MG63 (cell line): ENCODE results near the gene P2RX7. TPM values are rescaled to one million over a fixed set of nuclear protein-coding genes. Genes with fewer than 3 reads are reported as not detected.
"Not testable (repeated sequence)": the region's sequence is repeated elsewhere in the genome, so short reads cannot be mapped to it uniquely, and the experiment has no call there.

Experiments used
- DNase-seq: peaks from one replicate; pipeline ENCODE4 v3.0.0-alpha.2; 2020
- H3K27me3 ChIP-seq: fragments of 250-450 bp; sonication (Bioruptor Pico); 2 replicates; pipeline ENCODE4 v1.5.1; 2020; ENCODE audit warnings: mild to moderate bottlenecking, moderate library complexity
- H3K36me3 ChIP-seq: fragments of 250-450 bp; sonication (Bioruptor Pico); 2 replicates; pipeline ENCODE4 v1.5.1; 2020; ENCODE audit warnings: mild to moderate bottlenecking, moderate library complexity
- H3K4me3 ChIP-seq: fragments of 250-450 bp; sonication (Bioruptor Pico); 2 replicates; pipeline ENCODE4 v1.5.1; 2020; ENCODE audit warnings: mild to moderate bottlenecking, moderate library complexity
- H3K9me3 ChIP-seq: fragments of 250-450 bp; sonication (Bioruptor Pico); 2 replicates; pipeline ENCODE4 v1.5.1; 2020; ENCODE audit warnings: mild to moderate bottlenecking, moderate library complexity
- total RNA-seq: library from RNA; depleted of rRNA; stranded (reverse); fragments of >200 nt; shearing (Covaris generic); gene quantifications from 2 replicates; pipeline ENCODE4 v1.2.3, GENCODE V29; 2014; ENCODE audit warnings: low replicate concordance

Gene P2RX7
- total RNA-seq, 1 experiment from 2014 or later = 2.0 TPM

GRCh38 chr12:121123488-121123887 is 9.2 kb upstream of the P2RX7 start:
- H3K9me3 ChIP-seq = no peaks in the 10 kb centered on the region
- no peak for DNase-seq
- no peaks in the 10 kb centered on the region for H3K36me3 ChIP-seq
- H3K4me3 ChIP-seq = no peak overlapping the region
- no peaks in the 10 kb centered on the region for H3K27me3 ChIP-seq

GRCh38 chr12:121124402-121125109 is 8.1 kb upstream of the P2RX7 start:
- H3K4me3 ChIP-seq = no peak overlapping the region
- H3K27me3 ChIP-seq = no peaks in the 10 kb centered on the region
- no peaks in the 10 kb centered on the region for H3K9me3 ChIP-seq
- no peaks in the 10 kb centered on the region for H3K36me3 ChIP-seq
- peak; percentile 73 for DNase-seq

DNA sequence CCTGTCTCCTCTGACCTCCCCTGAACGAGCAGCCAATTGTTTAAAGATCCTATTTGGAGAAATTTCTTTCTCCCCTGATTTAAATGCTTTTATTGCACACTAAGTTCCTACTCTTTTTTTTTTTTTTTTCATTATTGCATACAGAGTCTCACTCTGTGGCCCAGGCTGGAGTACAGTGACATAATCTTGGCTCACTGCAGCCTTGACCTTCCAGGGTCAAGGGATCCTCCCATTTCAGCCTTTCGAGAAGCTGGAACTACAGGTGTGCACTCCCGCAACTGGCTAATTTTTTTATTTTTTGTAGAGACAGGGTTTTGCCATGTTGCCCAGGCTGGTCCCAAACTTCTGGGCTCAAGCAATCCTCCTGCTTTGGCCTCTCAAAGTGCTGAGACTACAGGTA is 5.2 kb upstream of the P2RX7 start:
- no peak for DNase-seq
- Histone ChIP-seq H3K36me3 (no peaks in the 10 kb centered on the region), H3K4me3 (no peak overlapping the region), H3K9me3 (no peaks in the 10 kb centered on the region), H3K27me3 (no peaks in the 10 kb centered on the region)

DNA sequence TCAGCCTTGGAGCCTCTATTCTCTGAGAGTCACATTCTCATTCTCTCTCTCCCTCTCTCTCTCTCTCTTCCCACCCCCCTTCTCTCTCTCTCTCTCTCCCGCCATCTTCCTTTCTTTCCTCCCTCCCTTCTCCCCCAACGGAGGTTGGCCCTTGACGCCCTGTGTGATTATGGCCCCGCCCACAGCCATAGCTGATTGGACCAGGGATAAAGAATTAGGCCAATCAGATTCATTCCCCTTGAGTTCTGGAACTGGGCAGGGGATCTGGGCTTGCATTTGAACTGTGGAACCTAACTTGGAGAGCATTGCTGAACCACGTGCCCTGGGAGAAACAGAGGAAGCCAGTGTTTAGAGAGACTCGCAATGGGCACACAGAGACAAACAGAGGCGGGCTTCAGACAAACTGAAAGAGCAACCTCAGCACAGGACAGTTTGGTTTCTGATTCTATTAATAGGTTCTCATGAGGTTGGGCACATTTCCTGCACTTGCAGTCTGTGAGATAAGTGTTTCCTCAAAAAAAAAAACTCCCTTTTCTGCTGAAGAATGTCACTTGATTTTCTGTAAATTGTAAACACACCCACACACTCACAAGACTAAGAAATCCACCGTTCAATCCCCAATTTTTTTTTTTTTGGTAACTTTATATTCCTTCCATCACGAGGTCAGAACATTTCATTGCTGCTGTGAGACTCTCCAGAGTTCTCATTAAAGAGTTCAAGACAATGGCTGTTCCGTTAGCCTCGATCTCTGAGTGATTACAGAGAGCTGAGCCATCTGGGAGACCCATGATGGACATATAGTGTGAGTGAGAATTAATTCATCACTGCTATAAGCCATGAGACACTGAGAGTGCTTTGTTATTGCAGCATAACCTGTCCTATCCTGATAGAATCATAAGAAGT is 3.5 kb upstream of the P2RX7 start:
- DNase-seq = peak; percentile 69
- no peaks in the 10 kb centered on the region for H3K27me3 ChIP-seq
- H3K9me3 ChIP-seq = no peaks in the 10 kb centered on the region
- H3K36me3 ChIP-seq = no peaks in the 10 kb centered on the region
- no peak overlapping the region for H3K4me3 ChIP-seq

- no peak for DNase-seq
- H3K4me3 ChIP-seq = no peak overlapping the region
- H3K9me3 ChIP-seq = no peaks in the 10 kb centered on the region
- H3K27me3 ChIP-seq = no peaks in the 10 kb centered on the region
- no peaks in the 10 kb centered on the region for H3K36me3 ChIP-seq
Measured at GRCh38 chr12:121129811-121130147, 2.9 kb upstream of the P2RX7 start.

GRCh38 chr12:121130866-121131373 is 1.8 kb upstream of the P2RX7 start:
- no peaks in the 10 kb centered on the region for H3K36me3 ChIP-seq
- no peak for DNase-seq
- no peaks in the 10 kb centered on the region for H3K9me3 ChIP-seq
- no peak overlapping the region for H3K4me3 ChIP-seq
- H3K27me3 ChIP-seq = no peaks in the 10 kb centered on the region

DNA sequence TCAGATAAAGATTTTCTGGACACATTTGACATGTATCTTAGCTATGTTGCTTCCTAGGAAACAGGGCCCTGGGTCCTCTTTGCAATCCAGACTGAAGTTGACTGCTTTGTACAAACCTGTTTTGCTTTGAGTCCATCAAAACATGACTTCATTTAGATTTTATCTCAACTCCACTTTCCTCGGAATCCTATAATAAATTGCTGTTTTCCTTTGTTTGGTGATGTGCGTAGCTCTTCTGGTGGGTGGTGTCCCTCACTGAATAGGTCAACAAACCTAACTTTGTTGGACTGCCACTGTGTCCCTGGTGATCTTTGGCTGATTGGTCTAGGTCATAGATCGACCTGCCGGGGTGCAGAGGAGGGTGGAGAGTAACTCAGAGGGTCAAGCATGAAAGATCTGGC is 735 bp upstream of the P2RX7 start:
- Histone ChIP-seq H3K4me3 (no peak overlapping the region), H3K36me3 (no peaks in the 10 kb centered on the region), H3K27me3 (no peaks in the 10 kb centered on the region), H3K9me3 (no peaks in the 10 kb centered on the region)
- no peak for DNase-seq

- Histone ChIP-seq H3K9me3 (no peaks in the 10 kb centered on the region), H3K4me3 (peak overlapping the region; percentile 54), H3K36me3 (no peaks in the 10 kb centered on the region), H3K27me3 (no peaks in the 10 kb centered on the region)
- no peak for DNase-seq
Measured at GRCh38 chr12:121133838-121134237, 1.2 kb downstream of the P2RX7 start.

DNA sequence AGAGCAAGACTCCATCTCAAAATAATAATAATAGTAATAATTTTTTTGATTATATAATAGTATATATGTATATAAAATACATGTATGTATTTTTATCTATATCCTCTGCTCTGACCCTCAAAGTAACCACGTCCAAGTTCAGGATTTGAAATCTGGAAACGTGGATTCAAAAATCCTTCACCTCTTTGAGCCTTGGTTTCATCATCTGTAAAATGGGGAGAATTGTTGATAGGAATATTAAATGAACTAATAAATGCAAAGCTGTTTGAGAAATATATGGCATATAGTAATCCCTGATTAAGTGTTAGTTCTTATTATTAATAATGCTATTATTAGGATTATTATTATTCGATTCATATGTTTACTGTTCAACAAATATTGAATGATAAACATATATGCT is 2.6 kb downstream of the P2RX7 start:
- Histone ChIP-seq H3K27me3 (no peaks in the 10 kb centered on the region), H3K36me3 (no peaks in the 10 kb centered on the region), H3K9me3 (no peaks in the 10 kb centered on the region), H3K4me3 (no peak overlapping the region)
- DNase-seq = no peak

- Histone ChIP-seq H3K27me3 (no peaks in the 10 kb centered on the region), H3K4me3 (no peak overlapping the region), H3K36me3 (no peaks in the 10 kb centered on the region), H3K9me3 (no peaks in the 10 kb centered on the region)
- no peak for DNase-seq
Measured at GRCh38 chr12:121137512-121137911, 4.8 kb downstream of the P2RX7 start.

DNA sequence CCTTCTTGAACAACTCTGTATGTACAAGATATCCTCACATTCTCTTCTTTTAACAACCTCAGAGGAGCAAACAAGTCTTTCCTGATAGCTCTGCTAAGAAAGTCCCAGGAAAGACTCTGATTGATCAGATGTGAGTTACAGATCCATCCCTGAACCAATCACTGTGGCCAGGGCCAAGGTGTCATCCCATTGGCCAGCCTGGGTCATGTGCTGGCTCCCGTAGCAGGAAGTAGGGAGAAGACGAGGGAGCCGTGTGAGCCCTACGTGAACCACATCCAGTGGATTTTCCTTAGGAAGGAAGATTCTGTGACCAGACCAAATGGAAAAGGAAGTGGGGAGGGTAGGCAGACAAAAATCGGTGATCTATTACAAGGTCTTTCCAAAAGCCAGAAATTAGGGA is 5.6 kb downstream of the P2RX7 start:
- Histone ChIP-seq H3K36me3 (no peaks in the 10 kb centered on the region), H3K4me3 (no peak overlapping the region), H3K27me3 (no peaks in the 10 kb centered on the region), H3K9me3 (no peaks in the 10 kb centered on the region)
- DNase-seq = no peak

GRCh38 chr12:121139286-121139685 is 6.6 kb downstream of the P2RX7 start:
- DNase-seq = no peak
- Histone ChIP-seq H3K36me3 (no peaks in the 10 kb centered on the region), H3K27me3 (no peaks in the 10 kb centered on the region), H3K9me3 (no peaks in the 10 kb centered on the region), H3K4me3 (no peak overlapping the region)

GRCh38 chr12:121142171-121142950 is 9.7 kb downstream of the P2RX7 start:
- no peaks in the 10 kb centered on the region for H3K27me3 ChIP-seq
- H3K36me3 ChIP-seq = no peaks in the 10 kb centered on the region
- H3K4me3 ChIP-seq = no peak overlapping the region
- DNase-seq = no peak
- no peaks in the 10 kb centered on the region for H3K9me3 ChIP-seq

- Histone ChIP-seq H3K4me3 (no peak overlapping the region), H3K36me3 (no peaks in the 10 kb centered on the region), H3K9me3 (no peaks in the 10 kb centered on the region), H3K27me3 (no peaks in the 10 kb centered on the region)
- peak; percentile 61 for DNase-seq
Measured at GRCh38 chr12:121144416-121144914, 11.8 kb downstream of the P2RX7 start.

DNA sequence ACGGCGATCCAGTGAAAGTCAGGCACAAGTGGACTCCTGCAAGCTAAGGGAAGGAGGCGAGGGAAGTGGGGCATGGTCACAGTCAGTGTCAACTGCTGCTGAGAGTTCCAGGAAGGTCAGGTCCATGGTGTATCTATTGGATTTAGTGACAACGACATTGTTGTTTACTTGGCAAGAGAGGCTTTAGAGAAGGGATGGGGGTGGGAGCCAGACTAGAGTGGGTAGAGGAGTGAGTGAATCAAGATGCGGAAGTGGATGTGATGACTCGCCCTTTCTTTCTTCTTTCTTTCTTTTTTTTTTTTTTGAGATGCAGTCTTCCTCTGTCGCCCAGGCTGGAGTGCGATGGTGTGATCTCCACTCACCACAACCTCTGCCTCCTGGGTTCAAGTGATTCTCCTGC is 12.5 kb downstream of the P2RX7 start:
- DNase-seq = no peak

GRCh38 chr12:121149289-121149688 is 16.6 kb downstream of the P2RX7 start:
- DNase-seq, H3K36me3 ChIP-seq, H3K9me3 ChIP-seq: not testable (repeated sequence)

More for the DNA sequence above, 12.5 kb downstream of the P2RX7 start:
- Histone ChIP-seq H3K9me3 (no peaks in the 10 kb centered on the region), H3K4me3 (no peak overlapping the region), H3K27me3 (no peaks in the 10 kb centered on the region), H3K36me3 (no peaks in the 10 kb centered on the region)

More at GRCh38 chr12:121149289-121149688, 16.6 kb downstream of the P2RX7 start:
- H3K27me3 ChIP-seq, H3K4me3 ChIP-seq: not testable (repeated sequence)
